ENCODE data around the gene MMP28. TPM values are rescaled to one million over a fixed set of nuclear protein-coding genes. Genes with fewer than 3 reads are reported as not detected.

The MMP28 gene
- total and polyA plus RNA-seq, 10 of the 15 experiments (the other 5 are each of a cell fraction or from before 2014, with no cell fraction given): not detected

DNA sequence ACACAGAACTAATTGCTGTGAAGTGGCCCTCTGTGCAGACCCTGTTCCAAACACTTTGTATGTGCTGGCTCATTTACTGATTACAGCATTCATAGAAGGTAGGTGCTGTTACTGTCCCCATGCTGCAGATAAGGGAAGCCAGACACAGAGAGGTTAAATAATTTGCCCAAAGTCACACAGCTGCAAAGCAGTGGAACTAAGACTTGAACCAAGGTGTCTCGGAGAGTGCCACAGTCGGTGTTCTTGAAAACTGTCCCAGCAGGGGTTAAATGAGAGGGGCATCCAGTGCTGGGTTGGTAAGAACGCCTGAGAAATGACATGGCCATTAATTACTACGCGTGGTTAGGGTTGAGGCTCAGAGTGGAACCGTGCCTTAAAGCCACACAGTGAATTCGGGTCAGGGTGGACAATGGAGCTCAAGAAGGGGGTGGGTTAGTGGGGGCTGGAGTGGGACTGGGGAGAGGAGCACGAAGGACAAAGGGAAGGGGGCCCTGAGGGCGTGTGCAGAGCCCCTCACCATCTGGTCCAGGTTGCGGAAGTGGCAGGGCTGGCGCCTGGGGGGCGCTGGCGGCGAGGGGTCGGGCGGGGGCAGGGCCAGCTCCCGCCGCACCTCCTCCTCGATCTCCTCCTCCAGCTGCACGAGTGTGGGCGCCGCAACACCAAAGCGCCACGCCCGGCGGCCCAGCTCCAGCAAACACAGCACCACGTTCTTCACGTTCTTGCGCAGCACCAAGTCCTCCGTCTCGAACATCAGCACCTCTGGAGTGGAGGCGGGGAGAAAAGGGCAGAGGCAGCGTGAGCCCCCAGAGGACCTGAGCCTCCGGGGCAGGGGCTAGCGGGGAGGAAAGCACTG is 45.7 kb downstream of the MMP28 start (continued):
- TF ChIP-seq, protein P1, sequence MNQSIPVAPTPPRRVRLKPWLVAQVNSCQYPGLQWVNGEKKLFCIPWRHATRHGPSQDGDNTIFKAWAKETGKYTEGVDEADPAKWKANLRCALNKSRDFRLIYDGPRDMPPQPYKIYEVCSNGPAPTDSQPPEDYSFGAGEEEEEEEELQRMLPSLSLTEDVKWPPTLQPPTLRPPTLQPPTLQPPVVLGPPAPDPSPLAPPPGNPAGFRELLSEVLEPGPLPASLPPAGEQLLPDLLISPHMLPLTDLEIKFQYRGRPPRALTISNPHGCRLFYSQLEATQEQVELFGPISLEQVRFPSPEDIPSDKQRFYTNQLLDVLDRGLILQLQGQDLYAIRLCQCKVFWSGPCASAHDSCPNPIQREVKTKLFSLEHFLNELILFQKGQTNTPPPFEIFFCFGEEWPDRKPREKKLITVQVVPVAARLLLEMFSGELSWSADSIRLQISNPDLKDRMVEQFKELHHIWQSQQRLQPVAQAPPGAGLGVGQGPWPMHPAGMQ (IDR thresholded peaks at IDR 0.05; ENCODE audit: borderline replicate concordance): no peak
- no peak for TF ChIP-seq EED (IDR thresholded peaks at IDR 0.05; ENCODE audit: low read depth)
- no peak for TF ChIP-seq ETV6 (conservative IDR thresholded peaks at IDR 0.05 in 1 of 2, IDR thresholded peaks at IDR 0.05 in 1 of 2; ENCODE audit: borderline replicate concordance in 1 of 2, low read depth in 1 of 2)
- TF ChIP-seq, protein P2, sequence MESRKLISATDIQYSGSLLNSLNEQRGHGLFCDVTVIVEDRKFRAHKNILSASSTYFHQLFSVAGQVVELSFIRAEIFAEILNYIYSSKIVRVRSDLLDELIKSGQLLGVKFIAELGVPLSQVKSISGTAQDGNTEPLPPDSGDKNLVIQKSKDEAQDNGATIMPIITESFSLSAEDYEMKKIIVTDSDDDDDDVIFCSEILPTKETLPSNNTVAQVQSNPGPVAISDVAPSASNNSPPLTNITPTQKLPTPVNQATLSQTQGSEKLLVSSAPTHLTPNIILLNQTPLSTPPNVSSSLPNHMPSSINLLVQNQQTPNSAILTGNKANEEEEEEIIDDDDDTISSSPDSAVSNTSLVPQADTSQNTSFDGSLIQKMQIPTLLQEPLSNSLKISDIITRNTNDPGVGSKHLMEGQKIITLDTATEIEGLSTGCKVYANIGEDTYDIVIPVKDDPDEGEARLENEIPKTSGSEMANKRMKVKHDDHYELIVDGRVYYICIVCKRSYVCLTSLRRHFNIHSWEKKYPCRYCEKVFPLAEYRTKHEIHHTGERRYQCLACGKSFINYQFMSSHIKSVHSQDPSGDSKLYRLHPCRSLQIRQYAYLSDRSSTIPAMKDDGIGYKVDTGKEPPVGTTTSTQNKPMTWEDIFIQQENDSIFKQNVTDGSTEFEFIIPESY (IDR thresholded peaks at IDR 0.05): no peak
- no peak for TF ChIP-seq CHD2 (IDR thresholded peaks at IDR 0.05; ENCODE audit: borderline replicate concordance, low read depth, low read length)
- no peak for TF ChIP-seq SUZ12 (IDR thresholded peaks at IDR 0.05; ENCODE audit: unreplicated experiment)
- TF ChIP-seq CREB1 (IDR thresholded peaks at IDR 0.05; ENCODE audit: low read depth): no peak
- TF ChIP-seq, protein P3, sequence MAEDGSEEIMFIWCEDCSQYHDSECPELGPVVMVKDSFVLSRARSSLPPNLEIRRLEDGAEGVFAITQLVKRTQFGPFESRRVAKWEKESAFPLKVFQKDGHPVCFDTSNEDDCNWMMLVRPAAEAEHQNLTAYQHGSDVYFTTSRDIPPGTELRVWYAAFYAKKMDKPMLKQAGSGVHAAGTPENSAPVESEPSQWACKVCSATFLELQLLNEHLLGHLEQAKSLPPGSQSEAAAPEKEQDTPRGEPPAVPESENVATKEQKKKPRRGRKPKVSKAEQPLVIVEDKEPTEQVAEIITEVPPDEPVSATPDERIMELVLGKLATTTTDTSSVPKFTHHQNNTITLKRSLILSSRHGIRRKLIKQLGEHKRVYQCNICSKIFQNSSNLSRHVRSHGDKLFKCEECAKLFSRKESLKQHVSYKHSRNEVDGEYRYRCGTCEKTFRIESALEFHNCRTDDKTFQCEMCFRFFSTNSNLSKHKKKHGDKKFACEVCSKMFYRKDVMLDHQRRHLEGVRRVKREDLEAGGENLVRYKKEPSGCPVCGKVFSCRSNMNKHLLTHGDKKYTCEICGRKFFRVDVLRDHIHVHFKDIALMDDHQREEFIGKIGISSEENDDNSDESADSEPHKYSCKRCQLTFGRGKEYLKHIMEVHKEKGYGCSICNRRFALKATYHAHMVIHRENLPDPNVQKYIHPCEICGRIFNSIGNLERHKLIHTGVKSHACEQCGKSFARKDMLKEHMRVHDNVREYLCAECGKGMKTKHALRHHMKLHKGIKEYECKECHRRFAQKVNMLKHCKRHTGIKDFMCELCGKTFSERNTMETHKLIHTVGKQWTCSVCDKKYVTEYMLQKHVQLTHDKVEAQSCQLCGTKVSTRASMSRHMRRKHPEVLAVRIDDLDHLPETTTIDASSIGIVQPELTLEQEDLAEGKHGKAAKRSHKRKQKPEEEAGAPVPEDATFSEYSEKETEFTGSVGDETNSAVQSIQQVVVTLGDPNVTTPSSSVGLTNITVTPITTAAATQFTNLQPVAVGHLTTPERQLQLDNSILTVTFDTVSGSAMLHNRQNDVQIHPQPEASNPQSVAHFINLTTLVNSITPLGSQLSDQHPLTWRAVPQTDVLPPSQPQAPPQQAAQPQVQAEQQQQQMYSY (CRISPR knock-in tag; IDR thresholded peaks at IDR 0.05): no peak
- TF ChIP-seq POLR2AphosphoS5 (IDR thresholded peaks at IDR 0.05; ENCODE audit: low read length): no peak
